ENCODE data around the gene ANO1.

The ANO1 gene

DNA sequence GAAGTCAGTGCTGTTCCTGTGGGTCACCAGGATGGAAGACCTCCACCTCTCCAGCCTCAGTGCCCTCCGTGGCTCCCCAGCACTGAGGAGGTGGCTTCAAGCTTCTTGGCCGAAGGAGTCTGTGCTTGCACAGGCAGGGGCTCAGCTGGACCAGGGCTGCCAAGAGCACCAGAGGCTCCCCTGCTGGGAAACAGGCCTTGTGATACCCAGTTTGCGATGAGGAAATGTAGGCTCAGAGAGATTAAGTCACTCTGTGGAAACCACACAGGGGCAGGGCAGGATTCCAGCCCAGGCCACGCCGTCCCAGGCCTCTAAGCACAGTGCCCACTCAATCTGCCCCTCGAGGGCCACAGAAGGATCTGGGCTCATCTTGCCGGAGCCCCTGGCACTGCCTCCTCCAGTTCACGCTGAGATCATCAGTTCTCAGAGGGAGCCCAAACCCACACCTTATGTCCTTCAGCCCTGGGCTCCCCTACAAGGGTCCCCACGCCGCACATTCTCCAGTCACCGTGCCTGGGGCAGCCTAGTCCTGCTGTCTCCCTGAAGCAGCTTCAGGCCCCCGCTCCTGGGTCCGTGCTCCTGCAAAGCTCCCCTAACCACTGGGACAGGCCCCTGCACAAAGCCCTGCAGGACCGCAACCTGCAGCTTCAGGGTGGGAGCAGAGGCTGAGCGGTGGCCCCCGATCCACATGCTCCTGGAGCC, 21.6 kb downstream of the ANO1 start:
- DNase-seq: no peak

DNA sequence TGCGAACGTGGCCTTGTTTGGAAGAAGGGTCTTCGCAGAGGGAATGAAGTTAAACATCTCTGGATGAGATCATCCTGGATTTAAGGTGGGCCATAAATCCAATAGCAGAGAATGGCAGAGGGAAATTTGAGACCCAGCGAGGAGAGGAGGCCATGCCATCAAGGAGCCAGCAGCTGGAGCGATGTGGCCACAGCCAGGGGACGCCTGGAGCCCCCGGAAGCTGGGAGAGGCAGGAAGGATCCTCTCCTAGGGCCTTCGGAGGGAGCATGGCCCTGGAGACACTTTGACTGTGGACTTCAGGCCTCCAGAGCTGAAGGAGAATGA, 22.1 kb downstream of the ANO1 start:
- DNase-seq: no peak

GRCh38 chr11:70100791-70101190, 22.7 kb downstream of the ANO1 start:
- no peak for DNase-seq

GRCh38 chr11:70103256-70103975, 25.3 kb downstream of the ANO1 start:
- DNase-seq: no peak

- DNase-seq: no peak
Measured at GRCh38 chr11:70104419-70104818, 26.3 kb downstream of the ANO1 start.

GRCh38 chr11:70104961-70105360, 26.8 kb downstream of the ANO1 start:
- DNase-seq: no peak

DNA sequence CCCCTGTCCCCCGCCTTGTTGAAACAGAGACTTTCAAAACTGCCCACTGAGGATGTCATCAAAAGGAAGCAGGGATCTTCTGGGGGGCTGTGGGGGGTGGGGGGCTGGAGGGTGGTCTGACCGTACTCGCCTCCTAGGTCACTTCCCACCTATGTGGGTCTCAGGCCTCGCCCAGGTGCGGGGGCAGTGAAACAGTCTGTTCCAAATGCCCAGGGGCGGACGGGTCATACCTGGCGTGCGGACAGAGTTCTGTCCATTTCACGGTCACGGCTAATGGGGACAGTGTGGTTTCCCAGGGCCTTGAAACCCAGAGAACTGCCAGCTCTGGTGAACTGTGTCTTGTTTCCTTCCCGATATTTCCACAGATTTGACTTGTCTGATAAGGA, 27.2 kb downstream of the ANO1 start:
- DNase-seq: no peak

DNA sequence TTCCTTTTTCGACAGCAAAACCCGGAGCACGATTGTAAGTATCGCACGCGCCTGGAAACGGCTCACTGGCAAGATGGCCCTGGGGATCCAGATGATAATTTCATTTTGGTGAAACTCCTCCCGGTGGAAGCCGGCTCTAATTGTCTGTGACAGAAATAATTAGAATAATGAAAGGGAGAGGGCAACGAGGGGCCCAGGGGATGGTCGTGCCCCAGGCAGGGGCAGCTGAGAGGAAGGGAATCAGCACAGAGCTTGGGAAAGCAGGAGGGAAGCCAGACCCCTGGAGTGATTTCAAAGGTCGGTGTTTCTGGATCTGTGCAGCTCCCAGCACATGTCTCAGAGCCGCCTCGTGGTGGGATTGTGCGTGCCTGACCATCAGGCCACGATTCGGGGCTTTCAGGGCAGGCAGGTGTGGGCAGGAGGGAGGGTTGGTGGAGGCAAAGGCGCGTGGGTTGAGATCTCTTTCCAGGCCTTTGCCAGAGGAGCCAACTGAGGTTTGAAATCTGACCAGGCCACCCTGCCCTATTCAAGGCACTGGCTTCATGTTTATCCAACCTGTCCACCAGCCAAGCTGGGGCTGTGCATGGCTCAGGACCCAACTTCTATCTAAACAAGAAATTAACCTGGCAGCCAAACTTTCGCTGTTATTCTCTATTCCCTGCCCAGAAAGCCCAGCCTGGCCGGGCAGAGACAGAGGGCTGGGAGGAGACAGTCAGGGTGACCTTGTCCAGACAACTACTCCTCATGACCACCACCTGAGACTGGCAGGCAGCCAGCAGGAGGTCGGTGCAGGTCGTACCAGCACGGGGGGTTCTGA, 27.8 kb downstream of the ANO1 start:
- no peak for DNase-seq

GRCh38 chr11:70106757-70107156, 28.6 kb downstream of the ANO1 start:
- DNase-seq: no peak

DNA sequence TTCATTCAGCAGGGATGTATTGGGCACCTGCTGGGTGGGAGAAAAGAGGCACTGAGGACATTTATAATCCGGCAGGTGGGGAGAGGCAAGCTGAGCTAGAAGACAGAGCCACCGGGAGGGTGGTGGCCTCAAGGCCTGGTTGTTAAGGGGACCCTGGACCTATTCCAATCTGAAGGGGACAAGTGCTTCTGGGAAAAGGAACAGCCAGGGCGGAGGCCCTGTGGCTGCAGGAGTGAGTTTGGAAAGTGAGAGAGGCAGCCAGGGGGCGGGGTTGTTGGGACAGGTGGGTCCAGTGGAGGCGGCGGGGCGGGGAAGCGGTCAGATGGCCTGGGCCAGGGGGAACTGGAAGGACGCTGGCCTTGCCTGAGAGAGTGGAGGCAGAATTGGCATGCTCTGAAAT, 29.1 kb downstream of the ANO1 start:
- DNase-seq: no peak

DNA sequence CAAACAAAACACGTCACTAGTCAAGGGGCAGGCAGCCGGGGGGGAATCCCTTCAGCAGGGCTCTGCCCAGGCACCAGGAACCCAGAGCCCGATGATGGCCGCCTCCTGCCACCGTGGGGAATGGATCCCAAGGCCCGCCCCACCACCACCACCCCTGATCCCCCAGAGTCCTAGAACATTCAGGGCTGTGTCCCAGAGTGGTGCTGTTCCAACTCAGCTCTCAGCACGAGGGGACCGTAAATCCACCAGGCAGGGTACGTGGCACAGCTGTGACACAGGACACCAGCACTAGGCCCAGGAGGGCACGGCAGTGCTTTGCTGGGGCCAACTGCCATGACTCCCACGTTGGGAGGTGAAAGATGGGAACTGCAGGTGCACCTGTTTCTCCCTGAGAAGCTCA, 29.6 kb downstream of the ANO1 start:
- no peak for DNase-seq

- no peak for DNase-seq
Measured at GRCh38 chr11:70108250-70108649, 30.1 kb downstream of the ANO1 start.

- DNase-seq: no peak
Measured at GRCh38 chr11:70109006-70109405, 30.9 kb downstream of the ANO1 start.

- no peak for DNase-seq
Measured at GRCh38 chr11:70109903-70110302, 31.8 kb downstream of the ANO1 start.

DNA sequence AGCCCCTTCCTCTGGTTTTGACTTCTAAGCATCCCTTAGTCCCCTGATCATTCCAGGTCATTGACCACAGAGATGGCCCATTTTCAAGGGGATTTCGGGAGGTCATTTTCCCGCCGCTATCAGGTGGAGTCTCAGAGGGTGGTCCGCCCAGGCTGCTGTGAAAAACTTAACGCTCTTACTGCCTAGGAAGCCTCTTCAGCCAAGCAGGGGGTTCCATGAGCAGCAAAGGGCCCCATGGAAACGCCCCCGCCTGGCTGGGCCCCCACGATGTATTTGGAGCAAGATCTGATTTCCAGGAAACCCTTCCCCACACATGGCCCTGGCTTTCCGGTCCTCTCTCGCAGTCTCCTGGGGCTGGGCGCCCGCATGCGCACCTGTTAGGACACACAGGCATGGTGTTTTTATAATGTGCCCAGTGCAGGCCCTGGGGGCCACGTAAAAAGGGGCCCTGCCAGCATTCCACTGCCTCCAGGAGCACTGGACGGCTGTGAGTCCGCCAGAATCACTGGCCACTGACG, 32.5 kb downstream of the ANO1 start:
- no peak for DNase-seq

DNA sequence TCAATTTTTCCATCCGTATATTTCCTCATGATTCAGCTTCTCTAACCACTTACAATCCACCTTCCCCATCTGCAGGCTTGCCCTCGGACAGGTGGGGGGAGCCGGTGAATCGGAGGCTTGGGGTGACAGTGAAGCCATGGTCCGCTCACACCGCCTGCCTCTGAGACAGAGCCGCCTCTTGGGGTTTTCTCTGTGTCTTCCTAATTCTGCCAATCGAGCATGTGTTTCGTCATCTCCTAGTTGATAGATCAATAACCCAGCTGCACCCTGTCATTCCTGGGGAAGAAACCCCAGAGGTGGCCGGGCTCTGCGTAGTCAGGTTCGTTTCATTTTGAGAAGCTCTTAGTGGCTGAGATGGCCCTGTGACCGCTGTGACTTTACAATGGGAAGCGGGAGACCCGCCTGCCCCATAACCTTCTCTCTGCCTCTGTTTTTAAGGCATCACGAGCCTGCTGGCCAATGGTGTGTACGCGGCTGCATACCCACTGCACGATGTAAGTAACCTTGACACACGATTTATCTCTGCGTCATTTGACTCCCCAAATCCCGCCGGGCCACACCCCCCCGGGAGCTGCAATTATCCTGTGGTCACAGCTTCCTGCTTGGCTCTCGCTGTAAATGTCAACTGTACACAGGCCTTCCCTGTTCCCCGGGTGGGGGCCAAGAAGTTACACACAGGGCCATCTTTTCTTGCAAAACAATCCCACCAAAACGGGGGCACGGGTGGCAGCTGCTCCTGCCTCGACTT, 33.3 kb downstream of the ANO1 start:
- no peak for DNase-seq

DNA sequence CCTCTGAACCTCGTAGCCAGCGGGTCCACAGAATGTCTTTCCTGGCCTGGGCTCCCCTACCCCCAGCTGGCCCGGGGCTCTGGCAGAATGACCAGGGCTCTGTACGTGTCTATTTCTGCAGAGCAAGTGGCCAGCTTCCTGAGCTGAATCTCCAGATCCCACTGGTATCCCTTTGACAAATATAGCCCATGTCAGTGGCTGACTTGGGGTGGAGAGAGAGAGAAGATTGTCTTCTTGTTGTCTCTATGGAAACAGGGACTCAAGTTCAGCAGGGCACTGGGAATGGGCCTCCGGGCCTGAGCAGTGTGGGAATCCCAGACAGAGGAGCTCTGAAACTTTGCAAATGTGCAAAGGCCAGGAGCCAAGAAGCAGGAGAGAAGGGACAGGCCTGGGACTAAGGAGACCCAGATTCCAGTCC, 33.9 kb downstream of the ANO1 start:
- DNase-seq: no peak

GRCh38 chr11:70113801-70114200, 35.7 kb downstream of the ANO1 start:
- no peak for DNase-seq

DNA sequence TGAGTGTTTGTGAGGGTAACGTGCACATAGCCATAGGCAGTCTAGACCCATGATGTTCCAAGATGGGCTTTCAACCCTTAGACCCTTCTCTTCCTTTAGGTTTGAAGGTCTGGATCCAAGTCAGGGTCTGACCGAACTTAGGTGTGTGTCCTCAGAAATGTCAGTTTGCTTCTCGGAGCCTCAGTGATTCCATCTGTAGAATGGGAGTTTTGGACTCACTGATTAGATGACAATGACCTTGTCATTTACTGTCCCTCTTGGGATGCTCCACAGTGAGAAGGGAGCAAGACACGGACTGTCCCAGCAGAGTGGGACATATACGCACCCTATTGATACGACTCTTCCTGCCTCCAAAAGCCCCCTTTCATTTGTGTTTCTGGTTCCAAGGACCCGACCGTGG, 37.7 kb downstream of the ANO1 start:
- no peak for DNase-seq

DNA sequence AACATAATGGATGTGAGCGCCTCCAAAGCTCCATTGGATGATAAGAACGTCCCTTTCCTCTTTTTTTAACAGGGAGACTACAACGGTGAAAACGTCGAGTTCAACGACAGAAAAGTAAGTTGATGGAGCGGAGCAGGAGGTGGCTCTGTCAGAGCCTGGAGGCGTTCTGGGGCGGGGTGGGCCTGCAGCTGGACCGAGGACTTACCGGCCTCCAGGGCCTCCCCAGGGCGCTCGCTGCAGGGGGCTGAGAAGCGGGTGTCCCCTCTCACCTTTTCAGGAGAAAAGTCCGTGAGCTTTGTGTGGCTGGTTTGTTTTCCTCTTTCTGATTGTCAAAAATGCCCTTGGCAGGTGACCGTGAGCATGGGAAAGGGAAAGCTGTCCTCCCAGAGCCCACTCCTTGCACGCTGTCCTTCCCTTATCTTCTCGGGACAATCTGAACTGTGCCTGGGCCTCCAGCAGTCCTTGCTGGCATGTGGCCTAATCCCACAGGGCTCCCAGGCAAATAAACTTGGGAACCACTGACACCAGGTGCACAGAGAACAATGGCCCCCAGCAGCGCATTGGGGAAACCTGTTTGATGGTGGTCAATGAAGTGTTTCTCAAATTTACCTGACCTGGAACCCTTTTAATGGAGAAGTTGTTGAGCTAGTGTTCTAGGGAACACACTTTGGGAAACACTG, 38.4 kb downstream of the ANO1 start:
- no peak for DNase-seq

DNA sequence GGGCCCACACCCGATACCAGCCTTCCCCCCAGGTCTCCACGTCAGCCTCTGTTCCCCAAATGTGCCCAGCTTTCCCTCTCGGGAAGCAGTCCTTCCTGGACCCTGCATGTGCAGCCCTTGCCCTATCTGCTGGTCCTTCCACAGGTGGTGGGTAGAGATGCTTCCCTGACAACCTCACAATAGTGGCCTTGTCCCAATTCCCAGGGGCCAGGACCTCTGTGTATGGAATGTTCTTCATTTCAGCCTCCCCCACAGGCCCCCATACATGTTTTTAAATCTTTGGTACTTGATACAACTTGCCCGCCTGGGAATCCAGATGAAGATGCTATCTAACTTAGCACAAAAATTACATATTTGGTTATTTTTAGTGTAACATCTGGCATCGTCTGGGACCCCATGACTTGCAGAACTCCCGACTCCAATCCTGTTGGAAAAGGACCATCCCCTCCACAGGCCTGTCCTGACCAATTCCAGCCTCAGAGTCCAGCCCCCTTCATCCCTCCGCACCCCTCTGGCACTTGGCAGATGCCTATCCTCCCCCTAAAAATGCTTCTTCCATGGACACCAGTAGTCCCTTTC, 39.5 kb downstream of the ANO1 start:
- DNase-seq: no peak

GRCh38 chr11:70118642-70119041, 40.5 kb downstream of the ANO1 start:
- no peak for DNase-seq
